HT-29 (cell line): ENCODE results near the gene EPYC. TPM values are rescaled to one million over a fixed set of nuclear protein-coding genes. Genes with fewer than 3 reads are reported as not detected.

Experiments used
- total RNA-seq: library from RNA; depleted of rRNA; stranded (reverse); fragments of >200 nt; shearing (Covaris generic); gene quantifications from 2 replicates; pipeline ENCODE4 v1.2.3, GENCODE V29; 2014; rRNA removed

The EPYC gene
- total RNA-seq, 1 experiment from 2014 or later, result not detected

Other genes starting within 250 kb of the EPYC start
- gene CCER1, start 49.8 kb downstream of the EPYC start, total RNA-seq, result not detected in 2 replicates
- gene KERA, start 53.1 kb upstream of the EPYC start, total RNA-seq, result not detected in 2 replicates
- gene LUM, start 106.5 kb upstream of the EPYC start, total RNA-seq, result 0.10 and 0.63 TPM in 2 replicates
- not detected in 2 replicates for gene DCN, start 177.8 kb upstream of the EPYC start, total RNA-seq